WTC11 (cell line): ENCODE measurements around the gene LZIC. TPM values are rescaled to one million over a fixed set of nuclear protein-coding genes. Genes with fewer than 3 reads are reported as not detected.

Experiments used
- ATAC-seq: fragments of 200-7000 bp; cut with Tn5 transposase; 2 replicates; pipeline ENCODE4 v1.10.0; 2021; ENCODE audit warnings: mild to moderate bottlenecking, moderate library complexity
- CTCF ChIA-PET: fragments of 300-600 bp; sonication (Branson Sonifier 250); formaldehyde crosslinking; loops from one replicate; lab custom pipeline; 2021; ENCODE audit warnings: antibody characterized with exemption; lab: Charles Lee
- POLR2A ChIA-PET: fragments of 350-600 bp; sonication (Branson Sonifier 250); formaldehyde crosslinking; loops from one replicate; lab custom pipeline; 2021; ENCODE audit warnings: antibody characterized with exemption; lab: Charles Lee
- DNase-seq: peaks from one replicate; pipeline ENCODE4 v3.0.0; 2021; ENCODE audit warnings: low spot score
- H3K27ac Mint-ChIP-seq: 2 replicates; pipeline ENCODE4 v1.8.0; 2021; ENCODE audit warnings: mixed read lengths
- H3K27me3 Mint-ChIP-seq: 2 replicates; pipeline ENCODE4 v1.8.0; 2021; ENCODE audit warnings: low read depth, mild to moderate bottlenecking, moderate library complexity, mixed read lengths
- H3K36me3 Mint-ChIP-seq: 2 replicates; pipeline ENCODE4 v1.8.0; 2021; ENCODE audit warnings: mixed read lengths
- H3K4me1 Mint-ChIP-seq: 2 replicates; pipeline ENCODE4 v1.8.0; 2022; ENCODE audit warnings: mixed read lengths
- H3K4me3 Mint-ChIP-seq: 2 replicates; pipeline ENCODE4 v1.8.0; 2021; ENCODE audit warnings: mild to moderate bottlenecking, moderate library complexity, mixed read lengths
- H3K9me3 Mint-ChIP-seq: 2 replicates; pipeline ENCODE4 v1.8.0; 2021; ENCODE audit warnings: mixed read lengths
- CBFB ChIP-seq: sonication (generic); formaldehyde crosslinking; IDR thresholded peaks from 2 replicates; pipeline ENCODE4 v1.8.1; 2022; ENCODE audit warnings: mild to moderate bottlenecking, low read depth, missing genetic modification reagents
- ESRRA ChIP-seq: sonication (generic); formaldehyde crosslinking; IDR thresholded peaks from 2 replicates; pipeline ENCODE4 v1.8.1; 2022; ENCODE audit warnings: mild to moderate bottlenecking, missing genetic modification reagents, borderline replicate concordance
- FOXK1 ChIP-seq: sonication (generic); formaldehyde crosslinking; IDR thresholded peaks from 2 replicates; pipeline ENCODE4 v1.8.0; 2022; ENCODE audit warnings: mild to moderate bottlenecking, moderate library complexity, missing genetic modification reagents
- GABPB1 ChIP-seq: sonication (generic); formaldehyde crosslinking; IDR thresholded peaks from 2 replicates; pipeline ENCODE4 v1.8.1; 2023; ENCODE audit warnings: mild to moderate bottlenecking, missing genetic modification reagents
- NFATC4 ChIP-seq: fragments of 250-450 bp; sonication (Bioruptor Pico); IDR thresholded peaks from 2 replicates; pipeline ENCODE4 v1.9.0; 2021; ENCODE audit warnings: mild to moderate bottlenecking
- TEAD1 ChIP-seq: sonication (generic); formaldehyde crosslinking; IDR thresholded peaks from 2 replicates; pipeline ENCODE4 v1.8.0; 2022; ENCODE audit warnings: mild to moderate bottlenecking, missing genetic modification reagents
- ZNF416 ChIP-seq: fragments of 250-450 bp; sonication (Bioruptor Pico); IDR thresholded peaks from 2 replicates; pipeline ENCODE4 v1.9.0; 2021; ENCODE audit warnings: mild to moderate bottlenecking, inconsistent platforms
- total RNA-seq: library from RNA; stranded (reverse); gene quantifications from 3 replicates; pipeline ENCODE4 v1.2.3, GENCODE V29; 2021
- TF ChIP-seq, protein P1 (sequence below): sonication (generic); formaldehyde crosslinking; IDR thresholded peaks from 2 replicates; pipeline ENCODE4 v1.8.1; 2023; ENCODE audit warnings: mild to moderate bottlenecking, missing genetic modification reagents, moderate library complexity
- TF ChIP-seq, protein P2 (sequence below): fragments of 250-450 bp; sonication (Bioruptor Pico); IDR thresholded peaks from 2 replicates; pipeline ENCODE4 v1.9.0; 2021; ENCODE audit warnings: moderate library complexity, mild to moderate bottlenecking, inconsistent platforms, borderline replicate concordance
- TF ChIP-seq, protein P3 (sequence below): fragments of 250-450 bp; sonication (Bioruptor Pico); IDR thresholded peaks from 2 replicates; pipeline ENCODE4 v1.9.0; 2021; ENCODE audit warnings: mild to moderate bottlenecking
- TF ChIP-seq, protein P4 (sequence below): fragments of 200-600 bp; IDR thresholded peaks from 2 replicates; pipeline ENCODE4 v1.8.0; 2022; ENCODE audit warnings: antibody characterized with exemption
- TF ChIP-seq, protein P5 (sequence below): sonication (generic); formaldehyde crosslinking; IDR thresholded peaks from 2 replicates; pipeline ENCODE4 v1.8.1; 2022; ENCODE audit warnings: mild to moderate bottlenecking, moderate library complexity, missing genetic modification reagents
- TF ChIP-seq, protein P6 (sequence below): fragments of 250-450 bp; sonication (Bioruptor Pico); IDR thresholded peaks from 2 replicates; pipeline ENCODE4 v1.9.0; 2021; ENCODE audit warnings: mild to moderate bottlenecking
- TF ChIP-seq, protein P7 (sequence below): sonication (generic); formaldehyde crosslinking; IDR thresholded peaks from 2 replicates; pipeline ENCODE4 v1.8.0; 2023; ENCODE audit warnings: missing genetic modification reagents, mild to moderate bottlenecking, borderline replicate concordance
- TF ChIP-seq, protein P8 (sequence below): sonication (generic); formaldehyde crosslinking; IDR thresholded peaks from 2 replicates; pipeline ENCODE4 v1.8.0; 2022; ENCODE audit warnings: mild to moderate bottlenecking, missing genetic modification reagents

The LZIC gene
- total RNA-seq, 1 experiment from 2014 or later, result 16.9 TPM

DNA sequence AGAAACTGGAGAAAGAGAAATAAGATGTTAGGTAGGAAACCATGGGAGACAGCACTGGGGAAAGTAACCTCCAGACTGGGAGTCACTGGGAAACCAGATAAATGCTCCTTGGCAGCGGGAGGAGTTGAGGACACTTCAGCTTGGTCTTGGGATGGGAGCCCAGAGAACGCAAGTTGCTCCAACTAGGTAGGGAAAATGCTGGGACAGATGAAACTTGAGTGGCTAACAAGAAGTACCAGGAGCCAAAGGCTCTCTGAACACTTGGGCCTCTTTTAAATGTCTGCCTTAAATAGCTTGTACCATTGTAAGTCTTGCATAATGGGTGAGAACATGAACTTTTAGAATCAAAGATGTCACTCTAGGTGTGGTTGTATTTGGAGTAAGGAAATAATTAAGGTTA, 3.1 kb upstream of the LZIC start (continued):
- TF ChIP-seq, protein P1, sequence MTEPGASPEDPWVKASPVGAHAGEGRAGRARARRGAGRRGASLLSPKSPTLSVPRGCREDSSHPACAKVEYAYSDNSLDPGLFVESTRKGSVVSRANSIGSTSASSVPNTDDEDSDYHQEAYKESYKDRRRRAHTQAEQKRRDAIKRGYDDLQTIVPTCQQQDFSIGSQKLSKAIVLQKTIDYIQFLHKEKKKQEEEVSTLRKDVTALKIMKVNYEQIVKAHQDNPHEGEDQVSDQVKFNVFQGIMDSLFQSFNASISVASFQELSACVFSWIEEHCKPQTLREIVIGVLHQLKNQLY, result no peak
- no peak for TF ChIP-seq GABPB1 (CRISPR knock-in tag)
- no peak for TF ChIP-seq ZNF416
- TF ChIP-seq, protein P2, sequence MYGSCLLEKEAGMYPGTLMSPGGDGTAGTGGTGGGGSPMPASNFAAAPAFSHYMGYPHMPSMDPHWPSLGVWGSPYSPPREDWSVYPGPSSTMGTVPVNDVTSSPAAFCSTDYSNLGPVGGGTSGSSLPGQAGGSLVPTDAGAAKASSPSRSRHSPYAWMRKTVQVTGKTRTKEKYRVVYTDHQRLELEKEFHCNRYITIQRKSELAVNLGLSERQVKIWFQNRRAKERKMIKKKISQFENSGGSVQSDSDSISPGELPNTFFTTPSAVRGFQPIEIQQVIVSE (CRISPR knock-in tag), result no peak
- no peak for TF ChIP-seq NFATC4

DNA sequence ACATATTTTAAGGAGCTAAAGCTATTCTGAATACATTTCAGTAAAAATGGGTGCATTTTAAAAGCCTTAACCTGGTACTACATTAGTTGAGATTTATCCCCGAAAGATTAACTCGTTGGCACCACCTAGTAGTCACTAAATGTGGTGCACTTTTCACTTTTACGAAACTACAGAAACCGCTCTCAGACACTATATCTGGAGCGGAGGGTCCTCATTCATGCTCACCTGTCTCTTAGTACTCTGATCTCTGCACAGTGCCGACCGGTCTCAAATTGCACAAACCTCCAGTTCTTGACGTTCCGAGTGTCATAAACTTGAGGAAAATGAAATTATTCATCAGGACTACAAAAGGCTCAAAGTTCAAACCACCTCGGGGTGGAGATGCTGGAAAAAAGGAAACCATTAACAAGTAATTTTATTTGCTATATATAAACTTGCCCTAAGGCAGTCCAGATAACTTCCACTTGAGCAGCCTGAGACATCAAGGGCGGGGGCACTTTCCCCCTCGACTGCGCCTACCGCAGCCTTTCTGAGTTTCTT, 722 bp downstream of the LZIC start:
- CTCF ChIA-PET, result interaction anchor here (0.6 to 2.7 kb wide), 8 partner anchors 13 to 511 kb away, joined by 3 to 11 read pairs (median 5); no protein-coding TSS in a partner anchor
- Mint-ChIP-seq H3K4me1 (peaks cover 2% of the 10 kb centered on the region), H3K36me3 (peaks cover 2% of the 10 kb centered on the region; the same call in 1 of the 2 replicates), H3K27me3 (no peaks in the 10 kb centered on the region), H3K9me3 (no peaks in the 10 kb centered on the region), H3K4me3 (peak overlapping the region; percentile 98), H3K27ac (peak overlapping the region; percentile 99)
- DNase-seq (no peak), ATAC-seq (peak; percentile 41)
- POLR2A ChIA-PET, result interaction anchor here (1.2 kb wide), 1 partner anchor 26 kb away, joined by 3 read pairs; no protein-coding TSS in a partner anchor
- TF ChIP-seq, protein P3, sequence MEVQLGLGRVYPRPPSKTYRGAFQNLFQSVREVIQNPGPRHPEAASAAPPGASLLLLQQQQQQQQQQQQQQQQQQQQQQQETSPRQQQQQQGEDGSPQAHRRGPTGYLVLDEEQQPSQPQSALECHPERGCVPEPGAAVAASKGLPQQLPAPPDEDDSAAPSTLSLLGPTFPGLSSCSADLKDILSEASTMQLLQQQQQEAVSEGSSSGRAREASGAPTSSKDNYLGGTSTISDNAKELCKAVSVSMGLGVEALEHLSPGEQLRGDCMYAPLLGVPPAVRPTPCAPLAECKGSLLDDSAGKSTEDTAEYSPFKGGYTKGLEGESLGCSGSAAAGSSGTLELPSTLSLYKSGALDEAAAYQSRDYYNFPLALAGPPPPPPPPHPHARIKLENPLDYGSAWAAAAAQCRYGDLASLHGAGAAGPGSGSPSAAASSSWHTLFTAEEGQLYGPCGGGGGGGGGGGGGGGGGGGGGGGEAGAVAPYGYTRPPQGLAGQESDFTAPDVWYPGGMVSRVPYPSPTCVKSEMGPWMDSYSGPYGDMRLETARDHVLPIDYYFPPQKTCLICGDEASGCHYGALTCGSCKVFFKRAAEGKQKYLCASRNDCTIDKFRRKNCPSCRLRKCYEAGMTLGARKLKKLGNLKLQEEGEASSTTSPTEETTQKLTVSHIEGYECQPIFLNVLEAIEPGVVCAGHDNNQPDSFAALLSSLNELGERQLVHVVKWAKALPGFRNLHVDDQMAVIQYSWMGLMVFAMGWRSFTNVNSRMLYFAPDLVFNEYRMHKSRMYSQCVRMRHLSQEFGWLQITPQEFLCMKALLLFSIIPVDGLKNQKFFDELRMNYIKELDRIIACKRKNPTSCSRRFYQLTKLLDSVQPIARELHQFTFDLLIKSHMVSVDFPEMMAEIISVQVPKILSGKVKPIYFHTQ (CRISPR knock-in tag), result no peak
- TF ChIP-seq, protein P4, sequence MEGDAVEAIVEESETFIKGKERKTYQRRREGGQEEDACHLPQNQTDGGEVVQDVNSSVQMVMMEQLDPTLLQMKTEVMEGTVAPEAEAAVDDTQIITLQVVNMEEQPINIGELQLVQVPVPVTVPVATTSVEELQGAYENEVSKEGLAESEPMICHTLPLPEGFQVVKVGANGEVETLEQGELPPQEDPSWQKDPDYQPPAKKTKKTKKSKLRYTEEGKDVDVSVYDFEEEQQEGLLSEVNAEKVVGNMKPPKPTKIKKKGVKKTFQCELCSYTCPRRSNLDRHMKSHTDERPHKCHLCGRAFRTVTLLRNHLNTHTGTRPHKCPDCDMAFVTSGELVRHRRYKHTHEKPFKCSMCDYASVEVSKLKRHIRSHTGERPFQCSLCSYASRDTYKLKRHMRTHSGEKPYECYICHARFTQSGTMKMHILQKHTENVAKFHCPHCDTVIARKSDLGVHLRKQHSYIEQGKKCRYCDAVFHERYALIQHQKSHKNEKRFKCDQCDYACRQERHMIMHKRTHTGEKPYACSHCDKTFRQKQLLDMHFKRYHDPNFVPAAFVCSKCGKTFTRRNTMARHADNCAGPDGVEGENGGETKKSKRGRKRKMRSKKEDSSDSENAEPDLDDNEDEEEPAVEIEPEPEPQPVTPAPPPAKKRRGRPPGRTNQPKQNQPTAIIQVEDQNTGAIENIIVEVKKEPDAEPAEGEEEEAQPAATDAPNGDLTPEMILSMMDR, result peak; percentile 20; the same call in 1 of the 2 replicates
- TF ChIP-seq, protein P5, sequence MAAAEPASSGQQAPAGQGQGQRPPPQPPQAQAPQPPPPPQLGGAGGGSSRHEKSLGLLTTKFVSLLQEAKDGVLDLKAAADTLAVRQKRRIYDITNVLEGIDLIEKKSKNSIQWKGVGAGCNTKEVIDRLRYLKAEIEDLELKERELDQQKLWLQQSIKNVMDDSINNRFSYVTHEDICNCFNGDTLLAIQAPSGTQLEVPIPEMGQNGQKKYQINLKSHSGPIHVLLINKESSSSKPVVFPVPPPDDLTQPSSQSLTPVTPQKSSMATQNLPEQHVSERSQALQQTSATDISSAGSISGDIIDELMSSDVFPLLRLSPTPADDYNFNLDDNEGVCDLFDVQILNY (CRISPR knock-in tag), result no peak
- TF ChIP-seq CBFB (CRISPR knock-in tag), result no peak
- TF ChIP-seq, protein P6, sequence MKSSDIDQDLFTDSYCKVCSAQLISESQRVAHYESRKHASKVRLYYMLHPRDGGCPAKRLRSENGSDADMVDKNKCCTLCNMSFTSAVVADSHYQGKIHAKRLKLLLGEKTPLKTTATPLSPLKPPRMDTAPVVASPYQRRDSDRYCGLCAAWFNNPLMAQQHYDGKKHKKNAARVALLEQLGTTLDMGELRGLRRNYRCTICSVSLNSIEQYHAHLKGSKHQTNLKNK (CRISPR knock-in tag), result no peak
- TF ChIP-seq ESRRA (CRISPR knock-in tag), result no peak

DNA sequence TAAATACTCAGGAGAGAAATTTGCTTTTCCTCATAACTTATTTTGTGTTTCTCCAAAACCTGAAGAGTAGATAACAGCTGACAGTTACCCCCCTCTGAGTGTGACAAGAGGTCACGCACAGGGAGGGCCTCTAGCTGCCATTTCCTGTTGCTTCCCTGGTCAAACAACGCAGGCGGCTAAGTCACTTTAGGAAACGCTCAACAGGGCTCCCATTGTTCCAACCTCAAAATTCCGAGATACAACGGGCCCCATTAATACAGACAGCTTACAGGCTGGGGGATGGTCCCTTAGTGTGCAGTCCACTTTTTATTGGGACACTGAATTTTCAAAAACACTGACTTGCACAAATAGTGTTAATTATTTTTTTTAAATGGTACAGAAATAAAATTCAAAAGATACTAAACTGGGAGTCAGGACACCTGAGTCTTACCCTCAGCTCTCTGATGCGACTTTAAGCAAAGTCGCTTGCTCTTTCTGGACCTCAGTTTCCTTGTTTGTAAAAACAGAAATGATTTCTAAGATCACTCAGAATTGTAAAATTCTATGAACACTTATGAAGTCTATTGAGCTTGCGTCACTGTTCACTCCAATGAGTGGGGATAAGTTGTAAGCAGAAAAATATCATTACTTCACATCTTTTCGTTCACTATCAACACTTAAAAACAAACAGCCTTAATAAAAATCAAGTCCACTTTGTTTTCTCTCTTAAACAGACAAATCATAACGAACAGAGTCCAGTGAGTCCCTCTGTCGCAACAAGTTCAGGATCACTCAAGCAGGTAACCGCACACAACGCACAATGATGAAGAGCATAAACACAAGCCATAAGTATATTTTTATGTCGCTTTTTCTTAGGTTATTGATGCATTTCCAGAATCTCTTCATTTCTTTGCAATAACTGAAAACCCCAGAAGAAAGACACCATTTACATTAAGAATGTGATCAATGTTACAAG, 13.5 kb downstream of the LZIC start:
- peaks cover 42% of the 10 kb centered on the region for H3K4me1 Mint-ChIP-seq
- H3K27ac Mint-ChIP-seq, result peak overlapping the region; percentile 97
- ChIA-PET CTCF (interaction anchor here (0.8 to 1.4 kb wide), 8 partner anchors 13 to 223 kb away, joined by 3 to 11 read pairs (median 4); partner anchors contain the start of genes CTNNBIP1, LZIC and NMNAT1), POLR2A (no interaction called here)
- peak overlapping the region; percentile 29; the same call in 1 of the 2 replicates for H3K4me3 Mint-ChIP-seq
- no peaks in the 10 kb centered on the region for H3K9me3 Mint-ChIP-seq
- H3K36me3 Mint-ChIP-seq, result peaks cover 22% of the 10 kb centered on the region
- no peaks in the 10 kb centered on the region for H3K27me3 Mint-ChIP-seq
- DNase-seq, result peak; percentile 41
- ATAC-seq, result peak; percentile 93
- TF ChIP-seq, protein P7, sequence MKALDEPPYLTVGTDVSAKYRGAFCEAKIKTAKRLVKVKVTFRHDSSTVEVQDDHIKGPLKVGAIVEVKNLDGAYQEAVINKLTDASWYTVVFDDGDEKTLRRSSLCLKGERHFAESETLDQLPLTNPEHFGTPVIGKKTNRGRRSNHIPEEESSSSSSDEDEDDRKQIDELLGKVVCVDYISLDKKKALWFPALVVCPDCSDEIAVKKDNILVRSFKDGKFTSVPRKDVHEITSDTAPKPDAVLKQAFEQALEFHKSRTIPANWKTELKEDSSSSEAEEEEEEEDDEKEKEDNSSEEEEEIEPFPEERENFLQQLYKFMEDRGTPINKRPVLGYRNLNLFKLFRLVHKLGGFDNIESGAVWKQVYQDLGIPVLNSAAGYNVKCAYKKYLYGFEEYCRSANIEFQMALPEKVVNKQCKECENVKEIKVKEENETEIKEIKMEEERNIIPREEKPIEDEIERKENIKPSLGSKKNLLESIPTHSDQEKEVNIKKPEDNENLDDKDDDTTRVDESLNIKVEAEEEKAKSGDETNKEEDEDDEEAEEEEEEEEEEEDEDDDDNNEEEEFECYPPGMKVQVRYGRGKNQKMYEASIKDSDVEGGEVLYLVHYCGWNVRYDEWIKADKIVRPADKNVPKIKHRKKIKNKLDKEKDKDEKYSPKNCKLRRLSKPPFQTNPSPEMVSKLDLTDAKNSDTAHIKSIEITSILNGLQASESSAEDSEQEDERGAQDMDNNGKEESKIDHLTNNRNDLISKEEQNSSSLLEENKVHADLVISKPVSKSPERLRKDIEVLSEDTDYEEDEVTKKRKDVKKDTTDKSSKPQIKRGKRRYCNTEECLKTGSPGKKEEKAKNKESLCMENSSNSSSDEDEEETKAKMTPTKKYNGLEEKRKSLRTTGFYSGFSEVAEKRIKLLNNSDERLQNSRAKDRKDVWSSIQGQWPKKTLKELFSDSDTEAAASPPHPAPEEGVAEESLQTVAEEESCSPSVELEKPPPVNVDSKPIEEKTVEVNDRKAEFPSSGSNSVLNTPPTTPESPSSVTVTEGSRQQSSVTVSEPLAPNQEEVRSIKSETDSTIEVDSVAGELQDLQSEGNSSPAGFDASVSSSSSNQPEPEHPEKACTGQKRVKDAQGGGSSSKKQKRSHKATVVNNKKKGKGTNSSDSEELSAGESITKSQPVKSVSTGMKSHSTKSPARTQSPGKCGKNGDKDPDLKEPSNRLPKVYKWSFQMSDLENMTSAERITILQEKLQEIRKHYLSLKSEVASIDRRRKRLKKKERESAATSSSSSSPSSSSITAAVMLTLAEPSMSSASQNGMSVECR (CRISPR knock-in tag), result peak; percentile 37; the same call in 1 of the 2 replicates
- TF ChIP-seq FOXK1 (CRISPR knock-in tag) (peak; percentile 42; the same call in 1 of the 2 replicates), TEAD1 (peak; percentile 83), GABPB1 (CRISPR knock-in tag) (peak; percentile 16; the same call in 1 of the 2 replicates)
- TF ChIP-seq, protein P8, sequence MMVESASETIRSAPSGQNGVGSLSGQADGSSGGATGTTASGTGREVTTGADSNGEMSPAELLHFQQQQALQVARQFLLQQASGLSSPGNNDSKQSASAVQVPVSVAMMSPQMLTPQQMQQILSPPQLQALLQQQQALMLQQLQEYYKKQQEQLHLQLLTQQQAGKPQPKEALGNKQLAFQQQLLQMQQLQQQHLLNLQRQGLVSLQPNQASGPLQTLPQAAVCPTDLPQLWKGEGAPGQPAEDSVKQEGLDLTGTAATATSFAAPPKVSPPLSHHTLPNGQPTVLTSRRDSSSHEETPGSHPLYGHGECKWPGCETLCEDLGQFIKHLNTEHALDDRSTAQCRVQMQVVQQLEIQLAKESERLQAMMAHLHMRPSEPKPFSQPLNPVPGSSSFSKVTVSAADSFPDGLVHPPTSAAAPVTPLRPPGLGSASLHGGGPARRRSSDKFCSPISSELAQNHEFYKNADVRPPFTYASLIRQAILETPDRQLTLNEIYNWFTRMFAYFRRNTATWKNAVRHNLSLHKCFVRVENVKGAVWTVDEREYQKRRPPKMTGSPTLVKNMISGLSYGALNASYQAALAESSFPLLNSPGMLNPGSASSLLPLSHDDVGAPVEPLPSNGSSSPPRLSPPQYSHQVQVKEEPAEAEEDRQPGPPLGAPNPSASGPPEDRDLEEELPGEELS (CRISPR knock-in tag), result peak; percentile 66; the same call in 1 of the 2 replicates
